Effector CD4-positive, alpha-beta T cell (primary cell): ENCODE measurements around the gene KRTAP20-1.

Experiments used
- DNase-seq: peaks from one replicate; pipeline ENCODE4 v3.0.0-alpha.2; 2020

The KRTAP20-1 gene

DNA sequence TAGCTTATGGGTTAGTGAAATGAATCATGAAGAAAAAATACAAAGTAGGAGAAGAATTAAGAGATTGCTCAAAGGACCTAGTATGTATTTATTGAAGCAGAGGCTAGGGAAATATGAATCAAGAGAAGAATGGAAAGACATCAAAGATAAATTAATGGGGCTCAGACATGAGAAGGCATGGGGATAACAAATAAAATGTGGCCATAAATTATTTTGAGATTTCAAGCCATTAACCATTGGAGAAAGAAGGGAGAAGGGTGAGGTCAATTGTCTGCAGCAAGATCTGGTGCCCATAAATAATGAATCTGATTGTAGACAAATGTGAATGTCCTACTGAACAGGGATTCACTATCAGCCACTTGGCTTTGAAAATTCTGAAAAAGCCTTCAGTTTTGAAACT, 36.7 kb downstream of the KRTAP20-1 start:
- no peak for DNase-seq
